Astrocyte of the spinal cord (primary cell): ENCODE data around the gene KCNK10.

ENCODE experiments used
- DNase-seq: peaks from one replicate; pipeline ENCODE4 v3.0.0; 2011; ENCODE audit warnings: low read depth, low spot score
- H3K4me3 ChIP-seq: 2 replicates; pipeline ENCODE4 v1.5.1; 2011; ENCODE audit warnings: low read depth, mild to moderate bottlenecking, low read length, moderate library complexity
- in situ Hi-C: cut with HindIII; loops from 2 replicates; pipeline ENCODE4 v1.10.0; 2017; ENCODE audit warnings: low sequenced_read_pairs
- TF ChIP-seq, protein P1 (sequence below): IDR thresholded peaks from 2 replicates; pipeline ENCODE4 v1.5.1; 2012; ENCODE audit warnings: low read depth, mild to moderate bottlenecking, low read length, inconsistent platforms

KCNK10 gene

DNA sequence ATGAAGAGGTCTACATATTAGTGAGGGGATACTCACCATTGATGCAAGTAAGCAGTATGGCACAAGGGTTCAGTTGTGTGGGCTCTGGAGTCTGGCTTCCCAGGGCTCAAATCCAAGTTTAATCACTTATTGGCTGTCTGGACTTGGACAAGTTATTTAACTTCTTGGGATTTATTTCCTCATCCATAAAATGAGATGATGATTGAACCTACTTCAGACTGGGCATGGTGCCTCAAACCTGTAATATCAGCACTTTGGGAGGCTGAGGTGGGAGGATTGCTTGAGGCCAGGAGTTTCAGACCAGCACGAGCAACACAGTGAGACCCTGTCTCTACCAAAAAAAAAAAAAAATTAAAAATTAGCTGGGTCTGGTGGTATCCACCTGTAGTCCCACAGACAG, 67.9 kb downstream of the KCNK10 start:
- no peak for DNase-seq
- in situ Hi-C loops = no loop called here
- TF ChIP-seq, protein P1, sequence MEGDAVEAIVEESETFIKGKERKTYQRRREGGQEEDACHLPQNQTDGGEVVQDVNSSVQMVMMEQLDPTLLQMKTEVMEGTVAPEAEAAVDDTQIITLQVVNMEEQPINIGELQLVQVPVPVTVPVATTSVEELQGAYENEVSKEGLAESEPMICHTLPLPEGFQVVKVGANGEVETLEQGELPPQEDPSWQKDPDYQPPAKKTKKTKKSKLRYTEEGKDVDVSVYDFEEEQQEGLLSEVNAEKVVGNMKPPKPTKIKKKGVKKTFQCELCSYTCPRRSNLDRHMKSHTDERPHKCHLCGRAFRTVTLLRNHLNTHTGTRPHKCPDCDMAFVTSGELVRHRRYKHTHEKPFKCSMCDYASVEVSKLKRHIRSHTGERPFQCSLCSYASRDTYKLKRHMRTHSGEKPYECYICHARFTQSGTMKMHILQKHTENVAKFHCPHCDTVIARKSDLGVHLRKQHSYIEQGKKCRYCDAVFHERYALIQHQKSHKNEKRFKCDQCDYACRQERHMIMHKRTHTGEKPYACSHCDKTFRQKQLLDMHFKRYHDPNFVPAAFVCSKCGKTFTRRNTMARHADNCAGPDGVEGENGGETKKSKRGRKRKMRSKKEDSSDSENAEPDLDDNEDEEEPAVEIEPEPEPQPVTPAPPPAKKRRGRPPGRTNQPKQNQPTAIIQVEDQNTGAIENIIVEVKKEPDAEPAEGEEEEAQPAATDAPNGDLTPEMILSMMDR = no peak
- no peak overlapping the region for H3K4me3 ChIP-seq

GRCh38 chr14:88252498-88252897, 70.6 kb downstream of the KCNK10 start:
- no peak overlapping the region for H3K4me3 ChIP-seq
- in situ Hi-C loops = no loop called here
- no peak for DNase-seq
- TF ChIP-seq, protein P1 = no peak

DNA sequence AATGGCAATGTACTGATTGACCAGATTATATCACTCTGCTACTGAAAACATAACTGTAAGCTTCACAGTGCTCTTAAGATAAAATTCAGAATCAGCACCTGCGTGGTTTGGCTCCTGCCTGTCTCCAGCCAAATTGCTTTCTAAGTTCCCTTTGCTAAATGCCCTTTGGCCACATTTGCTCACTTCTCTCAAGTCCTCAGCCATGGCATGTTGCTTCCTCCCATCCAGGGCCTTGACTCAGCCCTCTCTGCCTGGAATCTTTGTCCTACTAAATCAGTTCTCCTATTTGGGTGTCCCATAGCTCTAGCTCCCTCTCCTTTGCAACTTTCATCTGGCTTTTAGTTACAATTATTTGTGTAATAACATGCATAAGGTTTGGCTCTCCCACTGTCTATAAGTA, 71.4 kb downstream of the KCNK10 start:
- DNase-seq = no peak
- no peak overlapping the region for H3K4me3 ChIP-seq
- TF ChIP-seq, protein P1 = no peak
- in situ Hi-C loops = no loop called here

DNA sequence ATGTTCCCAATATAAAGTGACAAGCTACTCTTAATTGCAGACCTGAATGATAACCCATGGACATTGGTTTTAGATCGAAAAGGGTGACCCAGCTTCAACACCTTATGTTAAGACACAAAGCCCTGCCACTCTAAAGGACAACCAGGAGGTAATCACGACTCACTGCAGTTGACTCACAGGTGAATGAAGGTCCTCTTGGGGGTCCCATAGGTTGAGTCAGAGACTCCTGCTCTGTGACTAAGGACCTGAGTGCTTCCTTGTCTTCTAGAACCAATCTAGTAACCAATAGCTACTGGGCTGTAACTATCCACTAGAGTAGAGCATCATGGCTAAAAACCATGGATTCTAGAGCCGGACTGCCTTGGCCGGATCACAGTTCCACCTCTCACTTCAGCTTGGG, 73.8 kb downstream of the KCNK10 start:
- TF ChIP-seq, protein P1 = no peak
- no peak for DNase-seq
- H3K4me3 ChIP-seq = no peak overlapping the region
- in situ Hi-C loops = no loop called here

GRCh38 chr14:88248606-88249005, 74.5 kb downstream of the KCNK10 start:
- TF ChIP-seq, protein P1 = no peak
- in situ Hi-C loops = no loop called here
- DNase-seq = peak; percentile 1
- no peak overlapping the region for H3K4me3 ChIP-seq

GRCh38 chr14:88247228-88247627, 75.8 kb downstream of the KCNK10 start:
- TF ChIP-seq, protein P1 = no peak
- in situ Hi-C loops = no loop called here
- no peak for DNase-seq
- H3K4me3 ChIP-seq = no peak overlapping the region

DNA sequence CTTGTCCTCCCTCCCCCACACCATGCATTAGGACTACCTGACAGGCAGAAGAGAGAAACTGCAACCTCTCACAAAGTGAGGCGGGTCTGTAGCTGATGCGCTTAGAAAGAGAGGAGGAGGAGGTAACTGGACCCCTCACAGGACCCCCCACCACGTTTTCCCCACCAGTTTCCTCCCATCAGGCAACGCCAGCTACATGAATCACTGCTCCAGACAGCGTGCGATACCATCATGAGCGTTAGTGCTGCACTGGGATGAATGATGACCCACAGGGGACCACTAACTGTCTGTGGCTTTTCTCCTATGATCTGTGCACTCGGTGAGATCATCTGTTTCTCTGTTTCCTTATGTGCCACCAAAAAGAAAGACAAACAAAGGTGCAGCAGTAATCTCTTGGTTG, 77.7 kb downstream of the KCNK10 start:
- TF ChIP-seq, protein P1 = no peak
- in situ Hi-C loops = no loop called here
- DNase-seq = no peak
- H3K4me3 ChIP-seq = no peak overlapping the region
